Left ventricle myocardium inferior (tissue), 1 donor: ENCODE measurements around the gene DLG2. TPM values are rescaled to one million over a fixed set of nuclear protein-coding genes. Genes with fewer than 3 reads are reported as not detected.

Experiments
- DNase-seq: peaks from one replicate; pipeline ENCODE4 v3.0.0-alpha.2; 2020
- H3K27ac ChIP-seq: fragments of 200-600 bp; replicated peaks from 2 replicates; pipeline ENCODE4 v1.8.0; 2021
- H3K27me3 ChIP-seq: fragments of 200-600 bp; 2 replicates; pipeline ENCODE4 v1.8.0; 2021; ENCODE audit warnings: low read depth
- H3K36me3 ChIP-seq: fragments of 200-600 bp; 2 replicates; pipeline ENCODE4 v1.8.0; 2021
- H3K4me1 ChIP-seq: fragments of 200-600 bp; 2 replicates; pipeline ENCODE4 v1.8.0; 2021
- H3K4me3 ChIP-seq: fragments of 200-600 bp; 2 replicates; pipeline ENCODE4 v1.8.0; 2021; ENCODE audit warnings: mild to moderate bottlenecking, moderate library complexity
- H3K9me3 ChIP-seq: fragments of 200-600 bp; replicated peaks from 2 replicates; pipeline ENCODE4 v1.8.0; 2021
- intact Hi-C: fragments of 100-400 bp; cut with micrococcal nuclease; formaldehyde crosslinking; loops from one replicate; pipeline ENCODE4 v1.11.0; 2022
- total RNA-seq: library from RNA; stranded (reverse); fragmentation: NEBNext Ultra II Directional; extraction: Animal tissue kit (Norgen Biotek cat#: 25700); gene quantifications from one replicate; pipeline ENCODE4 v1.2.1, GENCODE V29; 2021
- TF ChIP-seq, protein P1 (sequence below): fragments of 200-600 bp; IDR thresholded peaks from 2 replicates; pipeline ENCODE4 v1.8.0; 2021; ENCODE audit warnings: antibody characterized with exemption, mild to moderate bottlenecking, borderline replicate concordance
- donor health status: DM: no; HTN: yes; CAD: no; lungs with severe emphysema.

Gene DLG2
- total RNA-seq, 1 donor from 2014 or later: 6.5 TPM

- Histone ChIP-seq H3K9me3 (no peaks in the 10 kb centered on the region), H3K27me3 (no peaks in the 10 kb centered on the region), H3K36me3 (no peaks in the 10 kb centered on the region), H3K27ac (no peak overlapping the region), H3K4me3 (no peak overlapping the region), H3K4me1 (no peaks in the 10 kb centered on the region)
- intact Hi-C loops: no loop called here
- TF ChIP-seq, protein P1, sequence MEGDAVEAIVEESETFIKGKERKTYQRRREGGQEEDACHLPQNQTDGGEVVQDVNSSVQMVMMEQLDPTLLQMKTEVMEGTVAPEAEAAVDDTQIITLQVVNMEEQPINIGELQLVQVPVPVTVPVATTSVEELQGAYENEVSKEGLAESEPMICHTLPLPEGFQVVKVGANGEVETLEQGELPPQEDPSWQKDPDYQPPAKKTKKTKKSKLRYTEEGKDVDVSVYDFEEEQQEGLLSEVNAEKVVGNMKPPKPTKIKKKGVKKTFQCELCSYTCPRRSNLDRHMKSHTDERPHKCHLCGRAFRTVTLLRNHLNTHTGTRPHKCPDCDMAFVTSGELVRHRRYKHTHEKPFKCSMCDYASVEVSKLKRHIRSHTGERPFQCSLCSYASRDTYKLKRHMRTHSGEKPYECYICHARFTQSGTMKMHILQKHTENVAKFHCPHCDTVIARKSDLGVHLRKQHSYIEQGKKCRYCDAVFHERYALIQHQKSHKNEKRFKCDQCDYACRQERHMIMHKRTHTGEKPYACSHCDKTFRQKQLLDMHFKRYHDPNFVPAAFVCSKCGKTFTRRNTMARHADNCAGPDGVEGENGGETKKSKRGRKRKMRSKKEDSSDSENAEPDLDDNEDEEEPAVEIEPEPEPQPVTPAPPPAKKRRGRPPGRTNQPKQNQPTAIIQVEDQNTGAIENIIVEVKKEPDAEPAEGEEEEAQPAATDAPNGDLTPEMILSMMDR: no peak
- DNase-seq: no peak
Measured at GRCh38 chr11:84757711-84758110, 869.4 kb downstream of the DLG2 start.

DNA sequence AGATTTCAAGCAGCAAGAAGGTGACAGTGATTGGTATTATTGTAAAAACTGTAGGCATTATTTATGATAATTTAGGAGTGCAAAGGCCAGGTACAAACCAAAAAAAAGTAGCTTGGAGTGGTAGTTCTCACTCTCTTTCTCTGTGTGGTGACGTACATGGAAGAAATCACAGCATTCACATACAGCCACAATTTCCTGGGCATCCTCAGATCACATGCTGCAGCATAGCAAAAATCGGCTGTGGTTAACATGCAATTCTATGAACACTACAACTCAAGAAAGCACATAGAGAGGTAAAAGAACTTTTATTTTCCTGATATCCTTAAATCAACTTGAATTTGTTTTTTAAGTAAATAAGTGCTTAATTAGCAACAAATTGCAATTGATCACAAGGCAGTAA, 875.8 kb downstream of the DLG2 start:
- DNase-seq: no peak
- H3K9me3 ChIP-seq: no peaks in the 10 kb centered on the region
- no peak overlapping the region for H3K4me3 ChIP-seq
- no peaks in the 10 kb centered on the region for H3K4me1 ChIP-seq
- no peak overlapping the region for H3K27ac ChIP-seq
- TF ChIP-seq, protein P1: no peak
- H3K36me3 ChIP-seq: no peaks in the 10 kb centered on the region
- intact Hi-C loops: no loop called here
- no peaks in the 10 kb centered on the region for H3K27me3 ChIP-seq

- Histone ChIP-seq H3K27ac (no peak overlapping the region), H3K4me1 (no peaks in the 10 kb centered on the region), H3K27me3 (no peaks in the 10 kb centered on the region), H3K36me3 (no peaks in the 10 kb centered on the region), H3K4me3 (no peak overlapping the region), H3K9me3 (no peaks in the 10 kb centered on the region)
- TF ChIP-seq, protein P1: no peak
- intact Hi-C loops: no loop called here
- no peak for DNase-seq
Measured at GRCh38 chr11:84747871-84748270, 879.3 kb downstream of the DLG2 start.

DNA sequence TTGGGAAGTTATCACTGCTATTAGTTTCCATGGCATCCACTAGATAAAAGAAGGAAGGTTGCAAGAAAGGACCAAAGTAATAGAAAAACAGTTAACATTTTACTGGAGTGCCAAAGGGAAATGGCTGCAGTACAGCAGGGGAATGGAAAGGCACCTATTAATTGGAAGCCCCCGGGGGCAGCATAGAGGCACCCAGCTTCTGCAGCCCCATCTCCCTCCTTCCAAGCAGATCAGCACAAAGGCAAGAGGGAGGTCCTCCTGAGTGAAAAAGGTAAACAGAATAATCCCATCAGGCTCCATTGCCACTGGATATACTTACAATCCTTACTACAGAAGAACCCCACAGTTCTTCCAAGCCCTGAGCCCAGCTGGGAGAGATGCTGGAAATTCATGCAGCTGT, 887.1 kb downstream of the DLG2 start:
- TF ChIP-seq, protein P1: no peak
- no peaks in the 10 kb centered on the region for H3K27me3 ChIP-seq

DNA sequence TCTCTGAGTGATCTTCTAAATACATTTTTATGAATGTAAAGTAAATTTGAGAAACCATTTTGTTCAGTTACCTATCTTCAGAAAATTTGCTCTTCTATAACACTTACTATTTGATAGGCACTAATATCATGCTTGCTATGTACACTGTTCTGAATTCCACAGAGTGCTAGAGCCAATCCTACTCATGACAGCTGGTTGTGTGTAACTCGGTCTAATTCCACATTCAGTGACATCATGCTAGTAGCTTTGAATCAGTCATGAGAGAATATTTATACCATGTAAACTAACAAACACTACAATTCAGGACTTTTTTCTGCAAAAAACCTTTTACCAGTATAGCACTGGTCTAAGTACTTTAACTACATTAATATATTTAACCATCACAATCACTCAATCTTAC, 902.9 kb downstream of the DLG2 start:
- H3K36me3 ChIP-seq: no peaks in the 10 kb centered on the region
- H3K9me3 ChIP-seq: no peaks in the 10 kb centered on the region
- intact Hi-C loops: no loop called here
- DNase-seq: no peak
- no peaks in the 10 kb centered on the region for H3K27me3 ChIP-seq
- peaks cover 18% of the 10 kb centered on the region for H3K4me1 ChIP-seq
- H3K27ac ChIP-seq: no peak overlapping the region
- no peak overlapping the region for H3K4me3 ChIP-seq
- TF ChIP-seq, protein P1: no peak

More for the DNA sequence above, 887.1 kb downstream of the DLG2 start:
- Histone ChIP-seq H3K27ac (no peak overlapping the region), H3K4me1 (no peaks in the 10 kb centered on the region), H3K4me3 (no peak overlapping the region), H3K9me3 (peaks cover 11% of the 10 kb centered on the region), H3K36me3 (no peaks in the 10 kb centered on the region)
- intact Hi-C loops: no loop called here
- no peak for DNase-seq
